Measurements from ENCODE around the gene LMBR1.
A peak's percentile ranks its signal among the peaks of the same experiment; 100 is the strongest.
"Not testable (repeated sequence)": the region's sequence is repeated elsewhere in the genome, so short reads cannot be mapped to it uniquely, and the experiment has no call there.

Gene LMBR1

DNA sequence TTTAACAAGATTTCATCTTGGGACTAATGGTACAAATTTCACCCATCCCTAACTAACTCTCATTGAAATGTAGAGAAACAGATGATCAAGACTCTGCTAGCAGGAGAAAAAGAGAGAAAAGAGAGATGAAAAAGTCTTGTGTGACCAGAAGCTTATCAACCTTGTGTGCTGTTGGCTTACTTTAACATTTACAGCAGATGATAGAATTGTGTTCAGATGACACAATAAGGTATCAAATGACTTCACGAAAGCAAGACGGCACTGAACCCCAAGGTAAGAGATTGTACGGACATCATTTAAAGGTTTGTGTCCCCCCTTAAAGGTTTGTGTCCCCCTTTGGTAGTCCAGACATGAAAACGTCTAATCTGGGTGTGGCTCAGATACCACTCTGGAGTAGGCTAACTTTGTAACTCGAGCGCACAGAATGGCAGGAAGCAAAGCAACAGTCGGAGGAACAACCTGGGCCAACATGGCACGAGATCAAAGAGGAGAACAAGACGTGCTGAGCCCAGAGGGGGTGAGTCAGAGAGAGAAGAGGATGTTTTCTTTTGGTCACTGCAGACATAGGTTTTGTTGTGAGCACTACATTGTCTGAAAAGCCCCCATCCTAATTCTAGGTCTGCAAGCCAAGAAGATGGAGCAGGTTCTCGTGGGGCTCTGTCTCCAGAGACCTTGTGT lies 10.4 kb upstream of the LMBR1 start:
- DNase-seq (ENCODE audit: low read depth, low spot score), result no peak
- H3K27me3 ChIP-seq (ENCODE audit: control insufficient read depth, insufficient read depth, low read length), result no peaks in the 10 kb centered on the region
- H3K9me3 ChIP-seq (ENCODE audit: control insufficient read depth, insufficient read depth, low read length), result no peaks in the 10 kb centered on the region
- WGBS (ENCODE audit: insufficient coverage, insufficient read length), result no CpG with 5 or more reads among the region's 10 CpGs
- H3K27ac ChIP-seq (ENCODE audit: low read length), result no peak overlapping the region
- H3K4me1 ChIP-seq (ENCODE audit: control insufficient read depth, insufficient read depth, low read length), result no peaks in the 10 kb centered on the region
- H3K36me3 ChIP-seq (ENCODE audit: control insufficient read depth, insufficient read depth, low read length), result no peaks in the 10 kb centered on the region
- no peak overlapping the region for H3K4me3 ChIP-seq (ENCODE audit: low read length)

DNA sequence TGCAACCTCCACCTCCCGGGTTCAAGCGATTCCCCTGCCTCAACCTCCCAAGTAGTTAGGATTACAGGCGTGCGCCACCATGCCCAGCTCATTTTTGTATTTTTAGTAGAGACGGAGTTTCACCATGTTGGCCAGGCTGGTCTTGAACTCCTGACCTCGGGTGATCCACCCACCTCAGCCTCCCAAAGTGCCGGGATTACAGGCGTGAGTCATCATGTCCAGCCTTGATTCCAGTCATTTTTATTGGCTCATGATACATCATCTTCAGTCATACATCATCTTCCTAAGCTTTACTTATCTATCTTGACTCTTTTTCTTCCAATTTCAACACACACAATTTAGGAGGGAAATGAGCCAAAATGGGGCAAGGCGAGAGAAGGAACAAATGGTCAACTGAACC lies 7.1 kb upstream of the LMBR1 start:
- H3K36me3 ChIP-seq (ENCODE audit: control insufficient read depth, insufficient read depth, low read length); H3K4me3 ChIP-seq (ENCODE audit: low read length); H3K27ac ChIP-seq (ENCODE audit: low read length); H3K4me1 ChIP-seq (ENCODE audit: control insufficient read depth, insufficient read depth, low read length); DNase-seq (ENCODE audit: low read depth, low spot score); H3K27me3 ChIP-seq (ENCODE audit: control insufficient read depth, insufficient read depth, low read length); H3K9me3 ChIP-seq (ENCODE audit: control insufficient read depth, insufficient read depth, low read length): not testable (repeated sequence)
- no CpG with 5 or more reads among the region's 9 CpGs for WGBS (ENCODE audit: insufficient coverage, insufficient read length)

DNA sequence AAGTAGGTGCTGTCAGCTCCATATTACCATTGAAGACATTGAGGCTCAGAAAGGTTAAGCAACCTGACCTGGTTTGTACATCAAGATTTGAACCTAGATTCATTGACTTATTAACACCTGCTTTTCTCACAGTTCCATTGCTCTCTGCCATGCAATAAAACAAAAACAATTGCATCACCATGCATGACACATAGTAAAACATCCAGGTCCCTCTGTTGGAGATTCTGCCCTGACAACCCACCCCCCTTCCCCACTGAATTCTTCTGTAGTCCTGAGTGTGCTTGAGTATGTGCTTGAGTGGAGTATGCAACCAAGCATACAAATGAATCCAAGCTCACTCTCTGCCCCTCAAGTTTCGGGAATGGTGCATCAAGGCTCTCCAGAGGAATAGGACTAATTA lies 6.0 kb upstream of the LMBR1 start:
- no CpG with 5 or more reads among the region's 1 CpG for WGBS (ENCODE audit: insufficient coverage, insufficient read length)
- no peak overlapping the region for H3K27ac ChIP-seq (ENCODE audit: low read length)
- H3K9me3 ChIP-seq (ENCODE audit: control insufficient read depth, insufficient read depth, low read length), result no peaks in the 10 kb centered on the region
- no peaks in the 10 kb centered on the region for H3K4me1 ChIP-seq (ENCODE audit: control insufficient read depth, insufficient read depth, low read length)
- no peaks in the 10 kb centered on the region for H3K36me3 ChIP-seq (ENCODE audit: control insufficient read depth, insufficient read depth, low read length)
- no peak overlapping the region for H3K4me3 ChIP-seq (ENCODE audit: low read length)
- no peaks in the 10 kb centered on the region for H3K27me3 ChIP-seq (ENCODE audit: control insufficient read depth, insufficient read depth, low read length)
- DNase-seq (ENCODE audit: low read depth, low spot score), result no peak

DNA sequence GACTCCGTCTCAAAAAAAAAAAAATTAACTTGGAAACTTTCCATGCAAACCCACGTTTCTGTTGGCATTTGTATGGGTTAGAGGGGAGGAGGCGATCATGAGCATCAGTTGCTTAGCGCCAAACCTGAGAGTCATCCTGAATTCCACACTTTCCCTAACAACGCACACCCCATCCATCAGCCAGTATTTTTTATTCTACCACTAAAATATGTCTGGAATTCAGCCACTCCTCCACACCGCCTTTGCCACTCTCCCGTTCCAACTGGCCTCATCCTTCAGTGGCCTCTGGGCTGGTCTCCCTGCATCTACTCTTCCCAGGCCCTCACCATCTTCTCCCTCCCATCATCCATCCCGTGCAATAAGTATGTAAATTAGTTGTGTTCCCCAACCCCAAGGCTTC lies 4.7 kb upstream of the LMBR1 start:
- H3K36me3 ChIP-seq (ENCODE audit: control insufficient read depth, insufficient read depth, low read length), result no peaks in the 10 kb centered on the region
- no peaks in the 10 kb centered on the region for H3K4me1 ChIP-seq (ENCODE audit: control insufficient read depth, insufficient read depth, low read length)
- DNase-seq (ENCODE audit: low read depth, low spot score), result no peak
- no CpG with 5 or more reads among the region's 8 CpGs for WGBS (ENCODE audit: insufficient coverage, insufficient read length)
- no peak overlapping the region for H3K27ac ChIP-seq (ENCODE audit: low read length)
- no peaks in the 10 kb centered on the region for H3K9me3 ChIP-seq (ENCODE audit: control insufficient read depth, insufficient read depth, low read length)
- no peak overlapping the region for H3K4me3 ChIP-seq (ENCODE audit: low read length)
- H3K27me3 ChIP-seq (ENCODE audit: control insufficient read depth, insufficient read depth, low read length), result no peaks in the 10 kb centered on the region

DNA sequence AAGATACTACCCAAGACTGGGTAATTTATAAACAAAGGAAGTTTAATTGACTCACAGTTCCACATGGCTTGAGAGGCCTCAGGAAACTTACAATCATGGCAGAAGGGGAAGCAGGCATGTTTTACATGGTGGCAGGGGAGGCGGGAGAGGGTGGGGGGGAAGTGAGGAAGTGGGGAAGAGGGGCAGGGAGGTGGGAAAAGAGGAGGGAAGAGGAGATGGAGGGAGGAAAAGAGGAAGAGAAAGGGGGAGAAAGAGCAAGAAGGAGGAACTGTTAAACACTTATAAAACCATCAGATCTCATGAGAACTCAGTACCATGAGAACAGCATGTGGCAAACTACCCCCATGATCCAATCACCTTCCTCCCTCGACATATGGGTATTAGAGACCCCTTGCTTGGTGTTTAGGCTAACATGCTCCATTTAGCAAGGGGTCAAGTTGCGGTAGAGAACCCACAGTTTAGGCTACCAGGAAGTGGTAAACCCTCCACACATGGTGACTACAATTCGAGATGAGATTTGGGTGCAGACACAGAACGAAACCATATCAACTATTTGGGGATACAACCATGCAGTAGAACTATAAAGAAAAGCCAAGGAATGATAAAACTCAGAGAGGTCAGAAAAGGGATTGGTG lies 3.5 kb upstream of the LMBR1 start:
- Histone ChIP-seq H3K4me3 (ENCODE audit: low read length) (no peak overlapping the region), H3K27ac (ENCODE audit: low read length) (no peak overlapping the region), H3K9me3 (ENCODE audit: control insufficient read depth, insufficient read depth, low read length) (no peaks in the 10 kb centered on the region), H3K27me3 (ENCODE audit: control insufficient read depth, insufficient read depth, low read length) (no peaks in the 10 kb centered on the region), H3K36me3 (ENCODE audit: control insufficient read depth, insufficient read depth, low read length) (no peaks in the 10 kb centered on the region), H3K4me1 (ENCODE audit: control insufficient read depth, insufficient read depth, low read length) (no peaks in the 10 kb centered on the region)
- DNase-seq (ENCODE audit: low read depth, low spot score), result no peak
- WGBS (ENCODE audit: insufficient coverage, insufficient read length), result no CpG with 5 or more reads among the region's 5 CpGs

DNA sequence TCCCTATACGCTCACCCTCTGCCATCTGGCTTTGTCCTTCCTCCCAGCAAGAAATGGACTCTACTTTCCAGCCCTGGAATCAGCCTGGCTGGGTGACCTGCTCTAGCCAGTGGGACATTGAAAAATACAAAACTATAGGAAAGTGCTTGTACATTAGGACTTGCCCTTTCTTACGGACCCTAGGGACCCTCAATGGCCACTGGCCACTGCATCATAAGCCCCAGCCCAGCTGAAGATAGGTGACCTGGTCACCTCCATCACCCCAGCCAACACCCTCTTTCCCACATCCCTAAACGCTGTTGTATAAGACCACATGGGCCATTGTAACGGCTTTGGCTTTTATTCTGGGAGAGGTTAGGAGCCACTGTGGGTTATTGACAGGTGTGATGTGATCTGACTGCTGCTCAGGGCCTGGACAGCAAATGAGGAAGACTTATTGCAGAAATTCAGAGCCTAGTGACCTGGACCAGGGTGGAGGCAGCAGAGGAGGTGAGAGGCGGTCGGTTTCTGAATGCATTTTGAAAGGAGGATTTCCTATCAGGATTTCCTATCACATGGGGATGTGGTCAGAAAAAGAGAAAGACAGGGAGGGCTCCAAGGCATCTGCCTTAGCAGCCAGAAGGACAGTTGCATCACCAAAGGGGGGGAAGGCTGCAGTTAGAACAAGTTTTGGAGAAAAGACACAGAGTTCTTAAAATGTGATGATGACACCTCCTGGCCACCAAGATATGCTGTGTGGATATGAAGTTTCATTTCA lies 2.2 kb upstream of the LMBR1 start:
- no peak for DNase-seq (ENCODE audit: low read depth, low spot score)
- no CpG with 5 or more reads among the region's 6 CpGs for WGBS (ENCODE audit: insufficient coverage, insufficient read length)
- no peaks in the 10 kb centered on the region for H3K36me3 ChIP-seq (ENCODE audit: control insufficient read depth, insufficient read depth, low read length)
- H3K4me1 ChIP-seq (ENCODE audit: control insufficient read depth, insufficient read depth, low read length), result no peaks in the 10 kb centered on the region
- no peaks in the 10 kb centered on the region for H3K9me3 ChIP-seq (ENCODE audit: control insufficient read depth, insufficient read depth, low read length)
- no peak overlapping the region for H3K27ac ChIP-seq (ENCODE audit: low read length)
- H3K27me3 ChIP-seq (ENCODE audit: control insufficient read depth, insufficient read depth, low read length), result no peaks in the 10 kb centered on the region
- no peak overlapping the region for H3K4me3 ChIP-seq (ENCODE audit: low read length)

DNA sequence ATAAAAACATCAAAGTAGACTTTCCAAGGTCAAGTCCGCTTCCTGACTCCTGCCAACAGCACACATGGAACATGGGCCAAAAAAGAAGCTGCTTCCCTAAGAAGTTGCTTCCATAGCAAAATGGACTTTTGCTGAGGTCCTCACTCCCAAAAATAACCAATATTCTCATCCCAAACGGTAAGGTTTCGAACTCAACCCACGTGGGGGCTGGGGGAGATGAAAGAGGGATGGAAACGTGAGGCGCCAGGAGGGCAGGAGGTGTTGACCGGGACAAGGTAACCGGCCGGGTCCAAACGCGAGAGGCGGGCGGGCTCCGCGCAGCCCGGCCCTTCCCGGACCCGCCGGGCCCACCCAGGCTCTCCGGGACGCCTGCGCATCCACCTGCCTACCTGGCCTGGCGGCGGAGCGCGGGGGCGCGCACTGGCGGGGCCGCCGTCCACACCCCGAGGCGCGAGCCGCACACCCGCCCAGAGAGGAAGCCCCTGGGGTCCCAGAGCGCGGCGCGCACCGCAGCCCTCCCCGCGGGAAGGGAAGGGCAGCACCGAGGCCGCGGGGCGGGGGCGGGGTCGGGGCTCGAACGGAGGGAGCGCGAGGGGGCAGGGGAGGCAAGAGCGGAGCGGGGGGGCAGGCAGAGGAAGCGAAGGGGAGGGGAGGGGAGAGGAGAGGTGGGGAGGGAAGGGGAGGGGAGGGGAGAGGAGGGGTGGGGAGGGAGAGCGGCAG lies 742 bp downstream of the LMBR1 start:
- WGBS (ENCODE audit: insufficient coverage, insufficient read length), result no CpG with 5 or more reads among the region's 57 CpGs
- no peak for DNase-seq (ENCODE audit: low read depth, low spot score)
- Histone ChIP-seq H3K27ac (ENCODE audit: low read length) (no peak overlapping the region), H3K4me3 (ENCODE audit: low read length) (peak overlapping the region; percentile 85), H3K4me1 (ENCODE audit: control insufficient read depth, insufficient read depth, low read length) (no peaks in the 10 kb centered on the region), H3K9me3 (ENCODE audit: control insufficient read depth, insufficient read depth, low read length) (no peaks in the 10 kb centered on the region), H3K36me3 (ENCODE audit: control insufficient read depth, insufficient read depth, low read length) (no peaks in the 10 kb centered on the region), H3K27me3 (ENCODE audit: control insufficient read depth, insufficient read depth, low read length) (no peaks in the 10 kb centered on the region)

DNA sequence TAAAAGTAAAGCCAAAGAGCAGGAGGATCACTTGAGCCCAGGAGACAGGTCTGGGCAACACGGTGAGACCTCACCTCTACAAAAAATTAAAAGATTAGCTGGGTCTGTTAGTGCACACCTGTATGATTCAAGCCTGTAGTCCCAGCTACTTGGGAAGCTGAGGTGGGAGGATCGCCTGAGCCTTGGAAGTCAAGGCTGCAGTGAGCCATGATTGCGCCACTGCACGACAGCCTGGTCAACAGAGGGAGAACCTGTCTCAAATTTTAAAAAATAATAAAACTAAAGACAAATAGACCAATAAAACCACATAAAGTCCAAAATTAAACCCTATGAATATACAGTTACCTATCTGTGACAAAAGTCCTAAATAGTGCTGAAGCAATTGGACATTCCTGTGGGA lies 3.2 kb downstream of the LMBR1 start:
- Histone ChIP-seq H3K36me3 (ENCODE audit: control insufficient read depth, insufficient read depth, low read length) (no peaks in the 10 kb centered on the region), H3K9me3 (ENCODE audit: control insufficient read depth, insufficient read depth, low read length) (no peaks in the 10 kb centered on the region), H3K4me1 (ENCODE audit: control insufficient read depth, insufficient read depth, low read length) (no peaks in the 10 kb centered on the region), H3K27ac (ENCODE audit: low read length) (no peak overlapping the region), H3K27me3 (ENCODE audit: control insufficient read depth, insufficient read depth, low read length) (no peaks in the 10 kb centered on the region), H3K4me3 (ENCODE audit: low read length) (no peak overlapping the region)
- no CpG with 5 or more reads among the region's 4 CpGs for WGBS (ENCODE audit: insufficient coverage, insufficient read length)
- no peak for DNase-seq (ENCODE audit: low read depth, low spot score)

DNA sequence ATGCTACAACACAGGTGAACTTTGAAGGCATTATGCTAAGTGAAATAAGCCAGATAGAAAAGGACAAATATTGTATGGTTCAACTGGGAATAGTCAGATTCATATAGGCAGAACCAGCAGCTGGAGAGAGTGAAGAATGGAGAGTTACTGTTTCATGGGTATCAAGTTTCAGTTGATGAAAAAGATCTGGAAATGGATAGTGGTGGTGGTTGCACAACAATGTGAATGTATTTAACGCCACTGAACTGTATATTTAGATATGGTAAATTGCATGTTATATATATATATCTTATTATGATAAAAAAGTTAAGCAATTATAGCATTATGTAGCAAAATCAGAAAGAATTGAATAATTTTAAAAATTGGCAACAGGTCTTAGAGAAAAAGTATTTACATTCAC lies 3.9 kb downstream of the LMBR1 start:
- Histone ChIP-seq H3K4me1 (ENCODE audit: control insufficient read depth, insufficient read depth, low read length) (no peaks in the 10 kb centered on the region), H3K27ac (ENCODE audit: low read length) (no peak overlapping the region), H3K4me3 (ENCODE audit: low read length) (no peak overlapping the region), H3K27me3 (ENCODE audit: control insufficient read depth, insufficient read depth, low read length) (no peaks in the 10 kb centered on the region), H3K9me3 (ENCODE audit: control insufficient read depth, insufficient read depth, low read length) (no peaks in the 10 kb centered on the region), H3K36me3 (ENCODE audit: control insufficient read depth, insufficient read depth, low read length) (no peaks in the 10 kb centered on the region)
- no CpG with 5 or more reads among the region's 1 CpG for WGBS (ENCODE audit: insufficient coverage, insufficient read length)
- DNase-seq (ENCODE audit: low read depth, low spot score), result no peak

DNA sequence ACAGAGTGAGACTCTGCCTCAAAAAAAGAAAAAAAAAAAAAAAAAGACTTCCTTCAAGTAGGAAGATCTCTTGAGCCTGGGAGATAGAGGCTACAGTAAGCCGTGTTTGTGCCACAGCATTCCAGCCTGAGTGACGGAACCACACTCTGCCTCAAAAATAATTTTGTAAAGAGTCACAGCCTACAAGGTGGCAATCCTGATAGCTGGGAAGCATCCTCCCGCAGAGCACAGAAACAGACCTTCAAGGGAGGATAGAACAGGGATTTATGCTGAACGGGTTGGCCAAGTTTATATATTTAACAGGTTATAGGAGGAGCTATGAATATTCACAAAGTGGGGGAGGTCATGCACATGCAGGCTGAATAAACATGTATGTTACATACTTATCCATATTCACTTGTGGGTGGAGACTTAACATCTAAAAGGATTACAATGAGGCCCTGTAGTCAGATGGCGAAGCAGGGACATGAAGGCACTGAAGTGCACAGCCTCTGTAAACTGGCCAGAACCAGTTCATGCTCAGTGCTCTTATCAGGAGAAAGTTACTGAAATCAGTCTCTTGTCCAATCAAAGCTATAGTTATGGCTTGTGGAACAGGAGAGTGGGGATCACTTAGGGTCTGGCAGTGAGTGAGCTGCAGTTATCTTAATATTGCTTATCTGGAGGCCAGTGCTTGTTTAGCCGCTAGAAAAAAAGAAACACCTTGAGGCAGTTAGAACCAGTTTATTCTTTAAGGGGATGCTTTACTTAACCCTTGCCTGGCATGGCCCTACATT lies 6.8 kb downstream of the LMBR1 start:
- H3K36me3 ChIP-seq (ENCODE audit: control insufficient read depth, insufficient read depth, low read length), result no peaks in the 10 kb centered on the region
- DNase-seq (ENCODE audit: low read depth, low spot score), result no peak
- no peaks in the 10 kb centered on the region; the same call in 1 of the 2 replicates for H3K9me3 ChIP-seq (ENCODE audit: control insufficient read depth, insufficient read depth, low read length)
- H3K4me1 ChIP-seq (ENCODE audit: control insufficient read depth, insufficient read depth, low read length), result no peaks in the 10 kb centered on the region
- H3K27ac ChIP-seq (ENCODE audit: low read length), result no peak overlapping the region
- H3K4me3 ChIP-seq (ENCODE audit: low read length), result no peak overlapping the region
- no peaks in the 10 kb centered on the region for H3K27me3 ChIP-seq (ENCODE audit: control insufficient read depth, insufficient read depth, low read length)
- no CpG with 5 or more reads among the region's 6 CpGs for WGBS (ENCODE audit: insufficient coverage, insufficient read length)

Data from iPS DF 6.9 (cell line).